DOHH2 (cell line): ENCODE measurements around the gene ATG10.
"Not testable (repeated sequence)": the region's sequence is repeated elsewhere in the genome, so short reads cannot be mapped to it uniquely, and the experiment has no call there.

ENCODE experiments used
- H3F3A ChIP-seq: fragments of 200-600 bp; sonication (generic), shearing (Covaris generic); 2 replicates; pipeline ENCODE4 v1.6.0; 2016; ENCODE audit warnings: antibody characterized with exemption, mild to moderate bottlenecking; ENCODE audit not compliant: control insufficient read depth, insufficient read depth
- H3K27ac ChIP-seq: fragments of 200-600 bp; sonication (generic); 2 replicates; pipeline ENCODE4 v1.5.1; 2014; ENCODE audit warnings: low read depth, mild to moderate bottlenecking, low read length, moderate library complexity
- H3K27me3 ChIP-seq: fragments of 200-600 bp; sonication (generic); 2 replicates; pipeline ENCODE4 v1.6.1; 2014; ENCODE audit warnings: mild to moderate bottlenecking, low read length, mixed read lengths; ENCODE audit not compliant: control insufficient read depth
- H3K36me3 ChIP-seq: fragments of 200-600 bp; sonication (generic); 2 replicates; pipeline ENCODE4 v1.6.1; 2014; ENCODE audit warnings: mild to moderate bottlenecking, low read length, moderate library complexity, mixed read lengths; ENCODE audit not compliant: control insufficient read depth
- H3K4me1 ChIP-seq: fragments of 200-600 bp; sonication (generic); 2 replicates; pipeline ENCODE4 v1.6.1; 2014; ENCODE audit warnings: mild to moderate bottlenecking, low read length, mixed read lengths; ENCODE audit not compliant: control insufficient read depth
- H3K4me2 ChIP-seq: fragments of 200-600 bp; sonication (generic); 2 replicates; pipeline ENCODE4 v1.6.0; 2014; ENCODE audit warnings: mild to moderate bottlenecking, low read length, moderate library complexity
- H3K4me3 ChIP-seq: fragments of 200-600 bp; sonication (generic); 2 replicates; pipeline ENCODE4 v1.5.1; 2014; ENCODE audit warnings: mild to moderate bottlenecking, low read length, mixed read lengths
- H3K79me2 ChIP-seq: fragments of 200-600 bp; sonication (generic); 2 replicates; pipeline ENCODE4 v1.6.1; 2014; ENCODE audit warnings: mild to moderate bottlenecking, low read length, mixed read lengths; ENCODE audit not compliant: control insufficient read depth
- H3K9me2 ChIP-seq: fragments of 200-600 bp; sonication (generic); replicated peaks from 2 replicates; pipeline ENCODE4 v1.6.1; 2014; ENCODE audit warnings: mild to moderate bottlenecking, low read length, mixed read lengths; ENCODE audit not compliant: control insufficient read depth
- H3K9me3 ChIP-seq: fragments of 200-600 bp; sonication (generic); 2 replicates; pipeline ENCODE4 v1.6.1; 2014; ENCODE audit warnings: antibody characterized with exemption, low read length, mixed read lengths; ENCODE audit not compliant: control insufficient read depth, insufficient read depth
- H4K20me1 ChIP-seq: fragments of 200-600 bp; sonication (generic); 2 replicates; pipeline ENCODE4 v1.6.0; 2014; ENCODE audit warnings: low read depth, mild to moderate bottlenecking, antibody characterized with exemption, low read length, moderate library complexity; ENCODE audit not compliant: control insufficient read depth, insufficient read depth
- EZH2phosphoT487 ChIP-seq: fragments of 200-600 bp; sonication (generic); IDR thresholded peaks from 2 replicates; pipeline ENCODE4 v1.6.1; 2017; ENCODE audit warnings: borderline replicate concordance, mild to moderate bottlenecking, antibody characterized with exemption, low read length, moderate library complexity, mixed read lengths
- TF ChIP-seq, protein P1 (sequence below): fragments of 200-600 bp; sonication (generic); IDR thresholded peaks from one replicate; pipeline ENCODE4 v1.5.1; 2014; ENCODE audit warnings: antibody characterized with exemption, mild to moderate bottlenecking, low read depth, low read length; ENCODE audit not compliant: poor library complexity, severe bottlenecking

Gene ATG10

DNA sequence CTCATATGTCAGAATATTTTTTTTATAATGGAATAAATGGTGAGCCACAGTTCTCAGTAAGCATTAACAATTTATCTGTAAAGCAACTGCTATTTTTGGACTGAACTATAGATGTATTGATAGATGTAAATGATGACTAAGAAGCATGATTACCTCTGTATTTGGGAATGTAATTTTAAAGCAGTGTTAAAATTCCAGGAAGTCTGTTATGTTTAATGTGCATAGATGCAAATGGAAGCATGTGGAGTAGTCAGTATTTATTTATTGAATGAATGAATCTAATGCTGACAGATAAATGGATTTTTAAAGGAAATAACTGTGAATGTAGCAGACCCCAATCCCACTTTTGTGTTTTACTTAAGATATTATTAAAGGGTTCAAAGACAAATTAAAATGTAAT is 95.0 kb downstream of the ATG10 start:
- H3K79me2 ChIP-seq, result no peaks in the 10 kb centered on the region
- H3K4me3 ChIP-seq, result no peak overlapping the region
- H4K20me1 ChIP-seq, result no peaks in the 10 kb centered on the region
- TF ChIP-seq, protein P1, sequence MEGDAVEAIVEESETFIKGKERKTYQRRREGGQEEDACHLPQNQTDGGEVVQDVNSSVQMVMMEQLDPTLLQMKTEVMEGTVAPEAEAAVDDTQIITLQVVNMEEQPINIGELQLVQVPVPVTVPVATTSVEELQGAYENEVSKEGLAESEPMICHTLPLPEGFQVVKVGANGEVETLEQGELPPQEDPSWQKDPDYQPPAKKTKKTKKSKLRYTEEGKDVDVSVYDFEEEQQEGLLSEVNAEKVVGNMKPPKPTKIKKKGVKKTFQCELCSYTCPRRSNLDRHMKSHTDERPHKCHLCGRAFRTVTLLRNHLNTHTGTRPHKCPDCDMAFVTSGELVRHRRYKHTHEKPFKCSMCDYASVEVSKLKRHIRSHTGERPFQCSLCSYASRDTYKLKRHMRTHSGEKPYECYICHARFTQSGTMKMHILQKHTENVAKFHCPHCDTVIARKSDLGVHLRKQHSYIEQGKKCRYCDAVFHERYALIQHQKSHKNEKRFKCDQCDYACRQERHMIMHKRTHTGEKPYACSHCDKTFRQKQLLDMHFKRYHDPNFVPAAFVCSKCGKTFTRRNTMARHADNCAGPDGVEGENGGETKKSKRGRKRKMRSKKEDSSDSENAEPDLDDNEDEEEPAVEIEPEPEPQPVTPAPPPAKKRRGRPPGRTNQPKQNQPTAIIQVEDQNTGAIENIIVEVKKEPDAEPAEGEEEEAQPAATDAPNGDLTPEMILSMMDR, result no peak
- TF ChIP-seq EZH2phosphoT487, result no peak
- H3K9me2 ChIP-seq, result no peaks in the 10 kb centered on the region
- H3F3A ChIP-seq, result no peaks in the 10 kb centered on the region
- no peaks in the 10 kb centered on the region for H3K9me3 ChIP-seq
- no peak overlapping the region for H3K27ac ChIP-seq
- H3K36me3 ChIP-seq, result no peaks in the 10 kb centered on the region
- no peak overlapping the region for H3K4me2 ChIP-seq
- no peaks in the 10 kb centered on the region for H3K27me3 ChIP-seq
- peaks cover 6% of the 10 kb centered on the region for H3K4me1 ChIP-seq

DNA sequence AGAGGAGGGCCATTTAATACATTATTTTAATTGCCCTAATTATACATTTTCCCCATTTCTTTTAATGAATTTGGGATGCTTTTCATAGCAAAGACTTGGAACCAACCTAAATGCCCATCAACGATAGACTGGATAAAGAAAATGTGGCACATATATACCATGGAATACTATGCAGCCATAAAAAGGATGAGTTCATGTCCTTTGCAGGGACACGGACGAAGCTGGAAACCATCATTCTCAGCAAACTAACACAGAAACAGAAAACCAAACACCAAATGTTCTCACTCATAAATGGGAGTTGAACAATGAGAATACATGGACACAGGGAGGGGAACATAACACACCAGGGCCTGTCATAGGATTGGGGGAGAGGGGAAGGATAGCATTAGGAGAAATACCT is 96.2 kb downstream of the ATG10 start:
- H3K4me3 ChIP-seq, H3K9me2 ChIP-seq, H3K27ac ChIP-seq, H3K79me2 ChIP-seq, H3K9me3 ChIP-seq, H3K4me2 ChIP-seq, H3K27me3 ChIP-seq, H3K4me1 ChIP-seq, H4K20me1 ChIP-seq, H3K36me3 ChIP-seq, H3F3A ChIP-seq: not testable (repeated sequence)

DNA sequence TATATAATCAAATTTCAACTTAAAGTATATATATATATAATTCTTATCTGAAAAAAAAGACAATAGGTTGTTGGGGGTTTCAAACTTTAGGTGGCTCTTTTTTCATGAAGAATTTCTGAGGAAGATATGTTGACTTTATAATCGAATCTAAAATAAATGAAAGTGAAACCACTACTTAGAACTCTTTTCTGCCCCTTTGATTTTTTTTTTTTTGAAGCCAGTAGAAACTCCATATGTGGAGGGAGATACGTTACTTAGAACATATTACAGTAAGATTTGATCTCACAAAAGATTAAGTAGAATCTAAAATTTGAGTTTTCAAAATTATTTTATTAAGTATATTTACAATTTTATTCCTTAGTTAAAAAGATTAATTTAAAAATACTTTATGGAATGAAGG is 96.9 kb downstream of the ATG10 start:
- no peak overlapping the region for H3K4me2 ChIP-seq

DNA sequence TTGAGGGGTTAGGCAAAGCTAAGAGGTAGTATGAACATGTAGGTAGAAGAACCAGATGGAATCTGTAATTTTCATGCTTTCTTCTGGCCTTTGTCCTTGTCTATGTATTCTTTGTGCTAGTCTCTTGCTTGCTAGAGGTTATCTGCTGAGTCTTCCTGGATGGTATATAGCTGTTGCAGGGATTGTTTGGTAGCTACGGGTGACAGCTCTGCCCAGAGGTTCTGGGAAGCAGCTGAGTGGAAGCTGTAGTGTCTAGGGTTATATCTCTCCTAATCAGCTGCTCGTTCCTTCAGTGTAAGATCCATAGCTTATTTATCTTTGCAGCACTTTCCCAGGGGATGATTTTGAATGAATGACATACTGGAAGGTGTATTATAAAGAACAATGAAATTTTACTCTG is 100.3 kb downstream of the ATG10 start:
- H3K4me3 ChIP-seq, result no peak overlapping the region
- no peaks in the 10 kb centered on the region for H3K9me2 ChIP-seq
- no peaks in the 10 kb centered on the region for H4K20me1 ChIP-seq
- no peak for TF ChIP-seq EZH2phosphoT487
- TF ChIP-seq, protein P1, result no peak
- no peaks in the 10 kb centered on the region for H3K27me3 ChIP-seq
- no peak overlapping the region for H3K4me2 ChIP-seq
- no peak overlapping the region for H3K27ac ChIP-seq
- no peaks in the 10 kb centered on the region for H3K79me2 ChIP-seq
- no peaks in the 10 kb centered on the region for H3K4me1 ChIP-seq
- H3F3A ChIP-seq, result no peaks in the 10 kb centered on the region
- no peaks in the 10 kb centered on the region for H3K9me3 ChIP-seq
- H3K36me3 ChIP-seq, result no peaks in the 10 kb centered on the region

More for the DNA sequence above, 96.9 kb downstream of the ATG10 start:
- Histone ChIP-seq H3K36me3 (no peaks in the 10 kb centered on the region), H3K9me2 (no peaks in the 10 kb centered on the region), H3K27me3 (no peaks in the 10 kb centered on the region), H3K4me3 (no peak overlapping the region), H3K27ac (no peak overlapping the region), H3K9me3 (no peaks in the 10 kb centered on the region), H3K79me2 (no peaks in the 10 kb centered on the region), H3K4me1 (no peaks in the 10 kb centered on the region), H3F3A (no peaks in the 10 kb centered on the region), H4K20me1 (no peaks in the 10 kb centered on the region)
- TF ChIP-seq, protein P1, result no peak
- TF ChIP-seq EZH2phosphoT487, result no peak
